ENCODE results near the gene DTNB. TPM values are rescaled to one million over a fixed set of nuclear protein-coding genes. Genes with fewer than 3 reads are reported as not detected.

Gene DTNB
- total and polyA plus RNA-seq, 2 donors (not counting 3 experiments of a cell fraction or from before 2014, with no cell fraction given) = 11.5 to 17.0 TPM

GRCh38 chr2:25586726-25587144 is 86.6 kb downstream of the DTNB start:
- no peaks in the 10 kb centered on the region for H4K20me1 ChIP-seq (replicated peaks; ENCODE audit: control insufficient read depth, extremely low read depth, insufficient read depth, low read length)
- dilution Hi-C loops (cut with MboI; ENCODE audit: extremely low pct_ligation_motif_present, low sequenced_read_pairs) = no loop called here
- H3K9me3 ChIP-seq (replicated peaks; ENCODE audit: control insufficient read depth, insufficient read depth, low read length) = no peaks in the 10 kb centered on the region
- DNase-seq (ENCODE audit: low read depth, low spot score) (peak; percentile 34), FAIRE-seq (no peak)
- no peak overlapping the region for H3K9ac ChIP-seq (replicated peaks; ENCODE audit: extremely low read depth, insufficient read depth, low read length)
- CTCF ChIA-PET = interaction anchor here (0.7 to 2.8 kb wide), 6 partner anchors 17 to 1350 kb away, joined by 3 to 13 read pairs (median 3); no protein-coding TSS in a partner anchor
- H3K9me1 ChIP-seq (replicated peaks; ENCODE audit: control insufficient read depth, extremely low read depth, insufficient read depth, low read length) = no peaks in the 10 kb centered on the region
- no peak overlapping the region for H3K4me2 ChIP-seq (ENCODE audit: insufficient read depth, low read length)
- no peak overlapping the region for H3K4me3 ChIP-seq (replicated peaks in 1 of 3; ENCODE audit: insufficient read depth in 1 of 3, low read depth in 1 of 3, low read length in 3 of 3)
- no TSS peak for BruUV-seq (replicated peaks)
- intact Hi-C loops (cut with micrococcal nuclease) = no loop called here
- no peak for TF ChIP-seq MYC (IDR thresholded peaks at IDR 0.05; ENCODE audit: low read depth, low read length)
- no peak for TF ChIP-seq EZH2 (IDR thresholded peaks at IDR 0.05; ENCODE audit: borderline replicate concordance, low read depth, low read length, severe bottlenecking)
- no peak for TF ChIP-seq MAX (IDR thresholded peaks at IDR 0.05; ENCODE audit: insufficient read depth, insufficient read length)
- TF ChIP-seq GATA2 (IDR thresholded peaks at IDR 0.05; ENCODE audit: insufficient read depth, insufficient read length, low read depth, low read length) = no peak
- TF ChIP-seq FOS (IDR thresholded peaks at IDR 0.05; ENCODE audit: borderline replicate concordance, insufficient read depth, low read length) = no peak
- peaks cover 11% of the 10 kb centered on the region for H3K4me1 ChIP-seq (ENCODE audit: control insufficient read depth, extremely low read depth, insufficient read depth, low read length)
- no peaks in the 10 kb centered on the region for H3K27me3 ChIP-seq (ENCODE audit: control insufficient read depth in 2 of 2, insufficient read depth in 2 of 2, low read length in 2 of 2)
- H3K36me3 ChIP-seq (ENCODE audit: control insufficient read depth in 2 of 2, extremely low read depth in 1 of 2, insufficient read depth in 2 of 2, low read length in 2 of 2) = no peaks in the 10 kb centered on the region
- H2AFZ ChIP-seq (ENCODE audit: low read depth, low read length) = no peak overlapping the region
- POLR2A ChIA-PET = no interaction called here
- no peaks in the 10 kb centered on the region for H3K79me2 ChIP-seq (ENCODE audit: control insufficient read depth, insufficient read depth, low read length)
- no peak overlapping the region for H3K27ac ChIP-seq (ENCODE audit: insufficient read depth, low read depth, low read length)

- TF ChIP-seq MYC (IDR thresholded peaks at IDR 0.05; ENCODE audit: low read depth, low read length) (no peak), CTCF (IDR thresholded peaks at IDR 0.05; ENCODE audit: extremely low read depth in 1 of 2, insufficient read depth in 1 of 2, low read depth in 1 of 2, low read length in 2 of 2) (no peak), POLR2AphosphoS5 (IDR thresholded peaks at IDR 0.05; ENCODE audit: insufficient read depth, low read depth, low read length) (no peak), MAX (IDR thresholded peaks at IDR 0.05; ENCODE audit: insufficient read depth, insufficient read length) (no peak)
- Histone ChIP-seq H3K9me3 (replicated peaks; ENCODE audit: control insufficient read depth, insufficient read depth, low read length) (no peaks in the 10 kb centered on the region), H3K36me3 (ENCODE audit: control insufficient read depth in 2 of 2, extremely low read depth in 1 of 2, insufficient read depth in 2 of 2, low read length in 2 of 2) (no peaks in the 10 kb centered on the region), H3K79me2 (ENCODE audit: control insufficient read depth, insufficient read depth, low read length) (no peaks in the 10 kb centered on the region), H3K4me2 (ENCODE audit: insufficient read depth, low read length) (no peak overlapping the region), H4K20me1 (replicated peaks; ENCODE audit: control insufficient read depth, extremely low read depth, insufficient read depth, low read length) (no peaks in the 10 kb centered on the region), H3K27me3 (ENCODE audit: control insufficient read depth in 2 of 2, insufficient read depth in 2 of 2, low read length in 2 of 2) (no peaks in the 10 kb centered on the region), H3K27ac (ENCODE audit: insufficient read depth, low read depth, low read length) (no peak overlapping the region), H2AFZ (ENCODE audit: low read depth, low read length) (no peak overlapping the region), H3K9me1 (replicated peaks; ENCODE audit: control insufficient read depth, extremely low read depth, insufficient read depth, low read length) (no peaks in the 10 kb centered on the region), H3K4me3 (replicated peaks in 1 of 3; ENCODE audit: insufficient read depth in 1 of 3, low read depth in 1 of 3, low read length in 3 of 3) (no peak overlapping the region), H3K9ac (replicated peaks; ENCODE audit: extremely low read depth, insufficient read depth, low read length) (no peak overlapping the region), H3K4me1 (ENCODE audit: control insufficient read depth, extremely low read depth, insufficient read depth, low read length) (peaks cover 11% of the 10 kb centered on the region)
- dilution Hi-C loops (cut with MboI; ENCODE audit: extremely low pct_ligation_motif_present, low sequenced_read_pairs) = no loop called here
- DNase-seq (ENCODE audit: low read depth, low spot score) = no peak
- no TSS peak for BruUV-seq (replicated peaks)
- peak; percentile 33 for FAIRE-seq
- ChIA-PET POLR2A (no interaction called here), CTCF (interaction anchor here (1.0 to 2.1 kb wide), 3 partner anchors 11 to 79 kb away, joined by 3 to 8 read pairs (median 5); no protein-coding TSS in a partner anchor)
- intact Hi-C loops (cut with micrococcal nuclease) = no loop called here
Observed at GRCh38 chr2:25585189-25585588, 88.2 kb downstream of the DTNB start.
